Measurements from ENCODE around the gene PC. TPM values are rescaled to one million over a fixed set of nuclear protein-coding genes. Genes with fewer than 3 reads are reported as not detected.

Gene PC
- total RNA-seq, 2 donors from 2014 or later: 8.0 to 12.7 TPM

DNA sequence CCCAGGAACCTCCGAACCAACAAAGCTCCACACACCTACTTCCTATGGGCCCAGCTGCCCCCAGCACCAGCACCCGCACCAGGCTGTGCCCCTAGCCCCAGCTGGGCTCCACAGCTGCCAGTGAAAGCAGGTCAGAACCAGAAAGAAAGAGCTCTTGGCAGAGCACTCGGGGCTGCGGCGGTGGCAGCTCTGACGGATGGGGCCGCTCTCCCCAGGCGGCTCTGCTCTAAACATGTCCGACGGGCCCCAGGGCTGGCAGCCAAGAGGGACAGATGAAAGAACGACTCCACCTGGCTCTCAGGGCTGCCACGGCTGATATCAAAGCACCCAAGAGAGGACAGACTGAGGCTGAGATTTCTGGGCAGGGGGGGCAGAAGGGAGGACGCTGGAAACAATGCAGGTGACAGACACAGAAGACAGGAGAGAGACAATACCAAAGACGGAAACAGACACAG is 75.6 kb downstream of the PC start:
- Histone ChIP-seq H3K4me1 (ENCODE audit: control insufficient read depth in 1 of 2, low read depth in 2 of 2) (peaks cover 0 to 10% of the 10 kb centered on the region in 2 donors), H3K4me3 (peak overlapping the region; percentile 70), H3K27ac (no peak overlapping the region), H3K27me3 (replicated peaks; ENCODE audit: insufficient read depth) (no peaks in the 10 kb centered on the region), H3K36me3 (no peaks in the 10 kb centered on the region), H3K9me3 (no peaks in the 10 kb centered on the region)
- no peak for DNase-seq (ENCODE audit: low spot score)
- TF ChIP-seq, protein P1, sequence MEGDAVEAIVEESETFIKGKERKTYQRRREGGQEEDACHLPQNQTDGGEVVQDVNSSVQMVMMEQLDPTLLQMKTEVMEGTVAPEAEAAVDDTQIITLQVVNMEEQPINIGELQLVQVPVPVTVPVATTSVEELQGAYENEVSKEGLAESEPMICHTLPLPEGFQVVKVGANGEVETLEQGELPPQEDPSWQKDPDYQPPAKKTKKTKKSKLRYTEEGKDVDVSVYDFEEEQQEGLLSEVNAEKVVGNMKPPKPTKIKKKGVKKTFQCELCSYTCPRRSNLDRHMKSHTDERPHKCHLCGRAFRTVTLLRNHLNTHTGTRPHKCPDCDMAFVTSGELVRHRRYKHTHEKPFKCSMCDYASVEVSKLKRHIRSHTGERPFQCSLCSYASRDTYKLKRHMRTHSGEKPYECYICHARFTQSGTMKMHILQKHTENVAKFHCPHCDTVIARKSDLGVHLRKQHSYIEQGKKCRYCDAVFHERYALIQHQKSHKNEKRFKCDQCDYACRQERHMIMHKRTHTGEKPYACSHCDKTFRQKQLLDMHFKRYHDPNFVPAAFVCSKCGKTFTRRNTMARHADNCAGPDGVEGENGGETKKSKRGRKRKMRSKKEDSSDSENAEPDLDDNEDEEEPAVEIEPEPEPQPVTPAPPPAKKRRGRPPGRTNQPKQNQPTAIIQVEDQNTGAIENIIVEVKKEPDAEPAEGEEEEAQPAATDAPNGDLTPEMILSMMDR (IDR thresholded peaks at IDR 0.05): no peak
- ATAC-seq (ENCODE audit: insufficient number of reproducible peaks, low FRiP score, low read depth): no peak

GRCh38 chr11:66881927-66882452 is 76.2 kb downstream of the PC start:
- Histone ChIP-seq H3K4me1 (ENCODE audit: control insufficient read depth in 1 of 2, low read depth in 2 of 2) (peaks cover 0 to 10% of the 10 kb centered on the region in 2 donors), H3K27ac (no peak overlapping the region)
- no peak for DNase-seq (ENCODE audit: low spot score)

GRCh38 chr11:66881451-66881835 is 76.7 kb downstream of the PC start:
- DNase-seq (ENCODE audit: low spot score) (no peak), ATAC-seq (ENCODE audit: insufficient number of reproducible peaks, low FRiP score, low read depth) (no peak)
- Histone ChIP-seq H3K4me3 (no peak overlapping the region), H3K36me3 (no peaks in the 10 kb centered on the region), H3K27me3 (replicated peaks; ENCODE audit: insufficient read depth) (no peaks in the 10 kb centered on the region), H3K4me1 (ENCODE audit: control insufficient read depth in 1 of 2, low read depth in 2 of 2) (peaks cover 0 to 10% of the 10 kb centered on the region in 2 donors), H3K9me3 (no peaks in the 10 kb centered on the region), H3K27ac (no peak overlapping the region)
- TF ChIP-seq, protein P1 (IDR thresholded peaks at IDR 0.05): no peak

More at GRCh38 chr11:66881927-66882452, 76.2 kb downstream of the PC start:
- Histone ChIP-seq H3K4me3 (no peak overlapping the region), H3K9me3 (no peaks in the 10 kb centered on the region), H3K36me3 (no peaks in the 10 kb centered on the region), H3K27me3 (replicated peaks; ENCODE audit: insufficient read depth) (no peaks in the 10 kb centered on the region)
- no peak for ATAC-seq (ENCODE audit: insufficient number of reproducible peaks, low FRiP score, low read depth)
- TF ChIP-seq, protein P1 (IDR thresholded peaks at IDR 0.05): no peak

DNA sequence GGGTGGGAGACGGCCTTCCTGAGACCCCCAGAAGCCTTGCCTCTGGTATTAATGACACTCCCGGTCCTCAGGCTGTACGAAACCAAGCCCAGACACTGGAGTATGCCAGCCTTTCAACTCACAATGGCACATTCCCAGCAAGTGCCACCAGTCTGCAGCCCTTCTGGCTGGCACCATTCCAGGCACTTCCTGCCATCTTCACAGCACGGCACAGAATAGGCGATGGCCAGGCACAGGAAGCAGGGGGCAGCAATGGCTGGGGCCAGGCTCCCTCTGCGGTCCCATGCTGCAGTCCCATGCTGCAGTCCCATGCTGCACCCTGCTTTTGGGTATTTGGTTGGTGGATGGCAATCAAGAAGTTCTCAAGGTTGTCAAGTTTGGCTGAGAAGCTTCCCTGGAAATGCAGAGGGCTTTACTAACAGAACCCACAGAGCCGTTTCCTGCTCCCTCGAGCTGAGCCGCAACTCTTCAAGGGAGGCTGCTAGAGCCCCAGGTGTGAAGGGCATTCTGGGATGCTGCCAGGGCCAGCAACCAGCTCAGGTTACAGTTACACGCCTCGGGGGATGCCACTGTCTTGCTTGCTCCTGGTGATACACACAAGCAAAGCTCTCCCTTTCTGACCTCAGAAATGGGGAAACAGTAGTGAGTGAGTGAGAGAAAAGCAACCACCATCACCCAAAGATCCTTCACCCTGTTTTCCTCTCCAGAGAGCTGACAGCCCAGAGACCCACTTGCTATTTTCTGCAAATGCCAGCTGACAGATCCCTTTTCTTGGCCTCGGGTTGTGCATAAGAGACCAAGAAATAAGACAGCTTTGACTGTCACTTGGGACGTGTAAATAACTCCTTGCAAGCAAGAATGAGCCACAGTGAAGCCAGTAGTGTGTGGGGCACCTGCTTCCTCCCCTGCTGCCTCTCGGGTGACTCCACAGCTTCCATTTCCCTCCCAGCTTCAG is 77.4 kb downstream of the PC start:
- Histone ChIP-seq H3K36me3 (no peaks in the 10 kb centered on the region), H3K9me3 (no peaks in the 10 kb centered on the region), H3K4me3 (no peak overlapping the region), H3K4me1 (ENCODE audit: control insufficient read depth in 1 of 2, low read depth in 2 of 2) (peaks cover 0 to 10% of the 10 kb centered on the region in 2 donors), H3K27me3 (replicated peaks; ENCODE audit: insufficient read depth) (no peaks in the 10 kb centered on the region), H3K27ac (no peak overlapping the region)
- DNase-seq (ENCODE audit: low spot score) (no peak), ATAC-seq (ENCODE audit: insufficient number of reproducible peaks, low FRiP score, low read depth) (no peak)
- TF ChIP-seq, protein P1 (IDR thresholded peaks at IDR 0.05): no peak

DNA sequence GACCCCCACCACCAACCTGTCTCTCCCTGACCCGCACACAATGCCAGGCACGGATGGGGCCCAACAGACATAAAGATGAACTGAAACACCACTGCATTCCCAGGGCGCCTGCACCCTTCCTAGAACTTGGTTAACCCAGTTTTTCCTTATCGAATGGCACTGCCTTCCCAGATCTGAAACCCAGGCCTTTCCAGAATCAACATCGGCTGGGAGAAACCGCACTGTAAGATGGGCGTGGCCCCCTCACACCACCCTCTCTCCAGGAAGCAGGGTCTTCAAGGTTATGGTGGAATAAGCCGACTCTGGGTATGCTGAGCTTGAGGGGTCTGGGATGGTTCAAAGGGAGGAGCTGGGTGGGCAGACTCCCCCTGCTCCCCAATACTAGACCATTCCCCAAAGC is 78.2 kb downstream of the PC start:
- Histone ChIP-seq H3K27ac (no peak overlapping the region), H3K27me3 (replicated peaks; ENCODE audit: insufficient read depth) (no peaks in the 10 kb centered on the region)
- TF ChIP-seq, protein P1 (IDR thresholded peaks at IDR 0.05): no peak

More for the DNA sequence above, 78.2 kb downstream of the PC start:
- Histone ChIP-seq H3K4me3 (no peak overlapping the region), H3K4me1 (ENCODE audit: control insufficient read depth in 1 of 2, low read depth in 2 of 2) (peaks cover 0 to 10% of the 10 kb centered on the region in 2 donors), H3K9me3 (no peaks in the 10 kb centered on the region), H3K36me3 (no peaks in the 10 kb centered on the region)
- DNase-seq (ENCODE audit: low spot score) (no peak), ATAC-seq (ENCODE audit: insufficient number of reproducible peaks, low FRiP score, low read depth) (no peak)

All from thoracic aorta (tissue), 2 donors.